Neuronal stem cell (in vitro differentiated cells): ENCODE measurements around the gene CYTH1.

ENCODE experiments used
- DNase-seq: peaks from one replicate; pipeline ENCODE4 v3.0.0-alpha.2; 2013; ENCODE audit warnings: low spot score
- H2AFZ ChIP-seq: one replicate; pipeline ENCODE4 v1.6.1; 2013; ENCODE audit warnings: mild to moderate bottlenecking, low read length, inconsistent platforms
- H2AK5ac ChIP-seq: 2 replicates; pipeline ENCODE4 v1.6.1; 2013; ENCODE audit warnings: low read depth, mild to moderate bottlenecking, inconsistent platforms, low read length, moderate library complexity, mixed read lengths
- H2BK120ac ChIP-seq: 2 replicates; pipeline ENCODE4 v1.6.1; 2013; ENCODE audit warnings: low read depth, mild to moderate bottlenecking, inconsistent platforms, low read length, moderate library complexity, mixed read lengths
- H2BK12ac ChIP-seq: one replicate; pipeline ENCODE4 v1.6.1; 2013; ENCODE audit warnings: low read length, inconsistent platforms
- H2BK15ac ChIP-seq: 2 replicates; pipeline ENCODE4 v1.6.1; 2013; ENCODE audit warnings: mild to moderate bottlenecking, low read length, inconsistent platforms, mixed read lengths
- H2BK5ac ChIP-seq: one replicate; pipeline ENCODE4 v1.6.1; 2013; ENCODE audit warnings: inconsistent platforms, mild to moderate bottlenecking, low read length, moderate library complexity
- H3K14ac ChIP-seq: one replicate; pipeline ENCODE4 v1.6.1; 2013; ENCODE audit warnings: low read length, inconsistent platforms
- H3K18ac ChIP-seq: 2 replicates; pipeline ENCODE4 v1.6.1; 2013; ENCODE audit warnings: low read length, inconsistent platforms
- H3K23ac ChIP-seq: 2 replicates; pipeline ENCODE4 v1.6.1; 2013; ENCODE audit warnings: low read depth, mild to moderate bottlenecking, mixed read lengths, low read length, inconsistent platforms; ENCODE audit not compliant: poor library complexity
- H3K27ac ChIP-seq: replicated peaks from 3 replicates; pipeline ENCODE4 v1.5.1; 2013; ENCODE audit warnings: low read length, inconsistent platforms
- H3K27me3 ChIP-seq, 3 experiments: 2 replicates each; pipeline ENCODE4 v1.6.1; 2013; ENCODE audit warnings: low read length in 3 of 3, mild to moderate bottlenecking in 2 of 3, inconsistent platforms in 1 of 3, low read depth in 1 of 3, mixed read lengths in 1 of 3, moderate library complexity in 1 of 3; ENCODE audit not compliant: control insufficient read depth in 3 of 3, insufficient read depth in 3 of 3
- H3K36me3 ChIP-seq, 2 donors: replicated peaks in 1 of 2; 2 replicates each; pipeline ENCODE4 v1.6.1; 2013; ENCODE audit warnings: low read length in 2 of 2; ENCODE audit not compliant: control insufficient read depth in 2 of 2, insufficient read depth in 2 of 2
- H3K4ac ChIP-seq: 2 replicates; pipeline ENCODE4 v1.6.1; 2013; ENCODE audit warnings: inconsistent platforms, mild to moderate bottlenecking, low read length, moderate library complexity
- H3K4me1 ChIP-seq, 2 donors: 1 replicate in 1 of 2; 2 replicates in 1 of 2; pipeline ENCODE4 v1.6.1; 2013; ENCODE audit warnings: low read length in 2 of 2, low read depth in 1 of 2; ENCODE audit not compliant: control insufficient read depth in 2 of 2, insufficient read depth in 1 of 2
- H3K4me2 ChIP-seq: one replicate; pipeline ENCODE4 v1.6.1; 2013; ENCODE audit warnings: mild to moderate bottlenecking, low read length, inconsistent platforms; ENCODE audit not compliant: insufficient read depth, poor library complexity, severe bottlenecking
- H3K4me3 ChIP-seq, 2 donors: 2 replicates each; pipeline ENCODE4 v1.5.1; 2013; ENCODE audit warnings: low read length in 2 of 2, mild to moderate bottlenecking in 2 of 2, inconsistent platforms in 1 of 2, moderate library complexity in 1 of 2
- H3K79me1 ChIP-seq: one replicate; pipeline ENCODE4 v1.6.1; 2013; ENCODE audit warnings: low read depth, mild to moderate bottlenecking, inconsistent platforms, low read length, moderate library complexity
- H3K9ac ChIP-seq: one replicate; pipeline ENCODE4 v1.6.1; 2013; ENCODE audit warnings: mild to moderate bottlenecking, low read depth, low read length, inconsistent platforms; ENCODE audit not compliant: poor library complexity
- H3K9me3 ChIP-seq, 2 donors: replicated peaks in 1 of 2; 2 replicates each; pipeline versions ENCODE3 to v1.6.1; 2013; ENCODE audit warnings: low read length in 2 of 2, mild to moderate bottlenecking in 2 of 2, inconsistent platforms in 1 of 2, low read depth in 1 of 2, mixed read lengths in 1 of 2, moderate library complexity in 1 of 2; ENCODE audit not compliant: control insufficient read depth in 2 of 2, insufficient read depth in 1 of 2
- H4K8ac ChIP-seq: one replicate; pipeline ENCODE4 v1.6.1; 2013; ENCODE audit warnings: low read depth, mild to moderate bottlenecking, inconsistent platforms, low read length, moderate library complexity
- H4K91ac ChIP-seq: one replicate; pipeline ENCODE4 v1.6.1; 2013; ENCODE audit warnings: low read length, low read depth, mild to moderate bottlenecking, inconsistent platforms; ENCODE audit not compliant: poor library complexity
- whole genome bisulfite sequencing, 2 donors: extraction: QIAGEN DNeasy Blood & Tissue Kit; methylation state at CpG; one replicate each; pipeline ENCODE4 v1.1.7; 2013; ENCODE audit warnings: missing lambda C conversion rate in 2 of 2, mixed read lengths in 1 of 2; ENCODE audit not compliant: insufficient read length in 2 of 2, insufficient replicate concordance in 1 of 2; ENCODE audit errors: extremely low coverage in 2 of 2; 5-methylcytosine and 5-hydroxymethylcytosine counted together

Gene CYTH1

GRCh38 chr17:78726513-78726912, 55.6 kb downstream of the CYTH1 start:
- H2AFZ ChIP-seq, result no peak overlapping the region

GRCh38 chr17:78725448-78726021, 56.5 kb downstream of the CYTH1 start:
- no peak overlapping the region for H3K18ac ChIP-seq
- WGBS, 2 donors, result no CpG with 5 or more reads among the region's 6 CpGs
- H3K4me2 ChIP-seq, result no peak overlapping the region
- no peak overlapping the region for H2BK12ac ChIP-seq
- no peak overlapping the region for H3K27ac ChIP-seq
- H2BK5ac ChIP-seq, result no peak overlapping the region
- no peaks in the 10 kb centered on the region for H3K36me3 ChIP-seq
- H4K8ac ChIP-seq, result no peak overlapping the region
- no peak overlapping the region for H2BK120ac ChIP-seq
- H3K79me1 ChIP-seq, result no peaks in the 10 kb centered on the region
- no peak for DNase-seq
- H3K14ac ChIP-seq, result no peak overlapping the region
- no peak overlapping the region for H3K9ac ChIP-seq
- no peak overlapping the region for H3K4ac ChIP-seq
- H3K4me3 ChIP-seq, result no peak overlapping the region
- no peak overlapping the region for H3K23ac ChIP-seq
- H3K4me1 ChIP-seq, result peaks cover 27 to 34% of the 10 kb centered on the region in 2 donors
- no peaks in the 10 kb centered on the region for H3K27me3 ChIP-seq
- H2AFZ ChIP-seq, result no peak overlapping the region
- no peak overlapping the region for H2BK15ac ChIP-seq
- no peak overlapping the region for H2AK5ac ChIP-seq
- H3K9me3 ChIP-seq, result no peaks in the 10 kb centered on the region
- no peak overlapping the region for H4K91ac ChIP-seq

More at GRCh38 chr17:78726513-78726912, 55.6 kb downstream of the CYTH1 start:
- Histone ChIP-seq H2BK12ac (no peak overlapping the region), H2BK15ac (no peak overlapping the region), H3K4me2 (no peak overlapping the region), H3K23ac (no peak overlapping the region), H4K91ac (no peak overlapping the region), H3K79me1 (no peaks in the 10 kb centered on the region), H4K8ac (no peak overlapping the region), H2BK5ac (no peak overlapping the region), H3K9me3 (no peaks in the 10 kb centered on the region), H3K27ac (no peak overlapping the region), H3K4me1 (peaks cover 27 to 34% of the 10 kb centered on the region in 2 donors), H3K4ac (no peak overlapping the region), H3K36me3 (no peaks in the 10 kb centered on the region), H2BK120ac (no peak overlapping the region), H3K9ac (no peak overlapping the region), H3K14ac (no peak overlapping the region), H2AK5ac (no peak overlapping the region), H3K4me3 (no peak overlapping the region), H3K27me3 (no peaks in the 10 kb centered on the region), H3K18ac (no peak overlapping the region)
- DNase-seq, result no peak
- no CpG with 5 or more reads among the region's 13 CpGs for WGBS, 2 donors

- Histone ChIP-seq H2AK5ac (no peak overlapping the region), H2AFZ (no peak overlapping the region), H2BK15ac (no peak overlapping the region), H3K9me3 (no peaks in the 10 kb centered on the region), H3K79me1 (no peaks in the 10 kb centered on the region), H4K91ac (no peak overlapping the region), H3K36me3 (no peaks in the 10 kb centered on the region), H2BK5ac (no peak overlapping the region), H3K27ac (no peak overlapping the region), H3K9ac (no peak overlapping the region), H2BK12ac (no peak overlapping the region), H3K14ac (no peak overlapping the region), H3K4me2 (no peak overlapping the region), H2BK120ac (no peak overlapping the region), H3K27me3 (no peaks in the 10 kb centered on the region), H3K4ac (no peak overlapping the region), H3K4me1 (peaks cover 27 to 34% of the 10 kb centered on the region in 2 donors), H4K8ac (no peak overlapping the region), H3K4me3 (no peak overlapping the region), H3K18ac (no peak overlapping the region), H3K23ac (no peak overlapping the region)
- WGBS, 2 donors, result no CpG with 5 or more reads among the region's 7 CpGs
- DNase-seq, result no peak
Observed at GRCh38 chr17:78724999-78725398, 57.1 kb downstream of the CYTH1 start.

- Histone ChIP-seq H3K4ac (no peak overlapping the region), H3K36me3 (no peaks in the 10 kb centered on the region), H3K18ac (no peak overlapping the region), H2BK5ac (no peak overlapping the region), H4K91ac (no peak overlapping the region), H3K27ac (no peak overlapping the region), H3K79me1 (no peaks in the 10 kb centered on the region), H3K4me1 (peaks cover 27 to 33% of the 10 kb centered on the region in 2 donors), H3K4me3 (no peak overlapping the region), H3K23ac (no peak overlapping the region), H2BK120ac (no peak overlapping the region), H2AFZ (no peak overlapping the region), H3K27me3 (no peaks in the 10 kb centered on the region), H3K14ac (no peak overlapping the region), H2AK5ac (no peak overlapping the region), H4K8ac (no peak overlapping the region), H3K9ac (no peak overlapping the region), H3K9me3 (no peaks in the 10 kb centered on the region), H2BK15ac (no peak overlapping the region), H2BK12ac (no peak overlapping the region), H3K4me2 (no peak overlapping the region)
- no peak for DNase-seq
- WGBS, 2 donors, result no CpG with 5 or more reads among the region's 5 CpGs
Observed at GRCh38 chr17:78724544-78724943, 57.5 kb downstream of the CYTH1 start.
